Retinal pigment epithelial cell (primary cell): ENCODE measurements around the gene CTNNA2.

Source experiments
- DNase-seq: peaks from one replicate; pipeline ENCODE4 v3.0.0-alpha.2; 2010; ENCODE audit warnings: low read depth
- H3K4me3 ChIP-seq: 2 replicates; pipeline ENCODE4 v1.5.1; 2011; ENCODE audit warnings: mild to moderate bottlenecking, low read length, control low read depth, moderate library complexity
- CTCF ChIP-seq: conservative IDR thresholded peaks from 2 replicates; pipeline ENCODE4 v1.5.1; 2011; ENCODE audit warnings: low read depth, low read length, control low read depth, inconsistent platforms

CTNNA2 gene

GRCh38 chr2:79833235-79833878, 320.5 kb downstream of the CTNNA2 start:
- no peak for DNase-seq
- no peak overlapping the region for H3K4me3 ChIP-seq
- no peak for TF ChIP-seq CTCF

- DNase-seq, result no peak
- H3K4me3 ChIP-seq, result no peak overlapping the region
- no peak for TF ChIP-seq CTCF
Observed at GRCh38 chr2:79835911-79836310, 323.1 kb downstream of the CTNNA2 start.

GRCh38 chr2:79844011-79844410, 331.2 kb downstream of the CTNNA2 start:
- H3K4me3 ChIP-seq, result no peak overlapping the region
- no peak for DNase-seq
- TF ChIP-seq CTCF, result no peak

- no peak for DNase-seq
- H3K4me3 ChIP-seq, result no peak overlapping the region
- TF ChIP-seq CTCF, result no peak
Observed at GRCh38 chr2:79846878-79847277, 334.0 kb downstream of the CTNNA2 start.

GRCh38 chr2:79849241-79849640, 336.4 kb downstream of the CTNNA2 start:
- TF ChIP-seq CTCF, result no peak
- H3K4me3 ChIP-seq, result no peak overlapping the region
- no peak for DNase-seq

GRCh38 chr2:79849949-79850348, 337.1 kb downstream of the CTNNA2 start:
- TF ChIP-seq CTCF, result no peak
- no peak overlapping the region for H3K4me3 ChIP-seq
- DNase-seq, result no peak

- H3K4me3 ChIP-seq, result no peak overlapping the region
- DNase-seq, result no peak
- no peak for TF ChIP-seq CTCF
Observed at GRCh38 chr2:79850912-79851311, 338.1 kb downstream of the CTNNA2 start.
